GM12864 (cell line): ENCODE measurements around the gene PAK5.
A peak's percentile ranks its signal among the peaks of the same experiment; 100 is the strongest.

Source experiments
- DNase-seq: peaks from one replicate; pipeline ENCODE4 v3.0.0-alpha.2; 2011; ENCODE audit warnings: low read depth
- H3K4me3 ChIP-seq: 2 replicates; pipeline ENCODE4 v1.5.1; 2011; ENCODE audit warnings: mild to moderate bottlenecking, low read depth, low read length, control low read depth
- CTCF ChIP-seq: IDR thresholded peaks from 2 replicates; pipeline ENCODE4 v1.5.1; 2011; ENCODE audit warnings: low read depth, mild to moderate bottlenecking, moderate library complexity, low read length, control low read depth, inconsistent platforms; ENCODE audit errors: missing control alignments

PAK5 gene

GRCh38 chr20:9838378-9839295, at the start of gene PAK5:
Gene PAK5, minus strand, starts transcription at chr20:9839076. Its CDS starts 194,748 bp downstream, at chr20:9644328.
- no peak for DNase-seq
- TF ChIP-seq CTCF = no peak
- H3K4me3 ChIP-seq = no peak within 1 kb of the TSS

- no peak for TF ChIP-seq CTCF
- DNase-seq = no peak
- no peak overlapping the region for H3K4me3 ChIP-seq
These were observed 48.8 kb upstream of the PAK5 start for GRCh38 chr20:9887706-9888105.

- no peak for TF ChIP-seq CTCF
- H3K4me3 ChIP-seq = no peak overlapping the region
- DNase-seq = no peak
These were observed 47.4 kb upstream of the PAK5 start for GRCh38 chr20:9886227-9886626.

GRCh38 chr20:9884666-9885065, 45.8 kb upstream of the PAK5 start:
- no peak for TF ChIP-seq CTCF
- no peak for DNase-seq
- H3K4me3 ChIP-seq = no peak overlapping the region

- DNase-seq = no peak
- H3K4me3 ChIP-seq = no peak overlapping the region
- TF ChIP-seq CTCF = peak; percentile 7
These were observed 45.2 kb upstream of the PAK5 start for GRCh38 chr20:9884061-9884460.

GRCh38 chr20:9877932-9878495, 39.1 kb upstream of the PAK5 start:
- no peak overlapping the region for H3K4me3 ChIP-seq
- TF ChIP-seq CTCF = no peak
- DNase-seq = no peak
